Ishikawa (cell line): Measurements from ENCODE around the gene ZBTB16.

Experiments used
- CEBPB ChIP-seq: IDR thresholded peaks from 2 replicates; pipeline ENCODE4 v1.6.1; 2012
- CREB1 ChIP-seq: IDR thresholded peaks from 2 replicates; pipeline ENCODE4 v1.6.1; 2012; ENCODE audit warnings: low read depth
- EGR1 ChIP-seq: IDR thresholded peaks from 2 replicates; pipeline ENCODE4 v1.6.1; 2012
- EP300 ChIP-seq: IDR thresholded peaks from 2 replicates; pipeline ENCODE4 v1.6.1; 2012; ENCODE audit warnings: borderline replicate concordance
- FOXM1 ChIP-seq: IDR thresholded peaks from 2 replicates; pipeline ENCODE4 v1.6.1; 2012; ENCODE audit warnings: low read depth, borderline replicate concordance
- MAX ChIP-seq: IDR thresholded peaks from 2 replicates; pipeline ENCODE4 v1.6.1; 2012
- NFIC ChIP-seq: IDR thresholded peaks from 2 replicates; pipeline ENCODE4 v1.6.1; 2012
- RAD21 ChIP-seq: IDR thresholded peaks from 2 replicates; pipeline ENCODE4 v1.6.1; 2012; ENCODE audit warnings: low read depth
- TAF1 ChIP-seq: IDR thresholded peaks from 2 replicates; pipeline ENCODE4 v1.6.1; 2012; ENCODE audit warnings: low read depth, mild to moderate bottlenecking
- TCF12 ChIP-seq: IDR thresholded peaks from 2 replicates; pipeline ENCODE4 v1.6.1; 2012; ENCODE audit warnings: low read depth
- TEAD4 ChIP-seq: IDR thresholded peaks from 2 replicates; pipeline ENCODE4 v1.6.1; 2012
- YY1 ChIP-seq: IDR thresholded peaks from 2 replicates; pipeline ENCODE4 v1.6.1; 2012; ENCODE audit warnings: low read depth
- ZBTB7A ChIP-seq: IDR thresholded peaks from 2 replicates; pipeline ENCODE4 v1.6.1; 2012; ENCODE audit warnings: low read depth
- TF ChIP-seq, protein P1 (sequence below): IDR thresholded peaks from 2 replicates; pipeline ENCODE4 v1.6.1; 2012

Gene ZBTB16

DNA sequence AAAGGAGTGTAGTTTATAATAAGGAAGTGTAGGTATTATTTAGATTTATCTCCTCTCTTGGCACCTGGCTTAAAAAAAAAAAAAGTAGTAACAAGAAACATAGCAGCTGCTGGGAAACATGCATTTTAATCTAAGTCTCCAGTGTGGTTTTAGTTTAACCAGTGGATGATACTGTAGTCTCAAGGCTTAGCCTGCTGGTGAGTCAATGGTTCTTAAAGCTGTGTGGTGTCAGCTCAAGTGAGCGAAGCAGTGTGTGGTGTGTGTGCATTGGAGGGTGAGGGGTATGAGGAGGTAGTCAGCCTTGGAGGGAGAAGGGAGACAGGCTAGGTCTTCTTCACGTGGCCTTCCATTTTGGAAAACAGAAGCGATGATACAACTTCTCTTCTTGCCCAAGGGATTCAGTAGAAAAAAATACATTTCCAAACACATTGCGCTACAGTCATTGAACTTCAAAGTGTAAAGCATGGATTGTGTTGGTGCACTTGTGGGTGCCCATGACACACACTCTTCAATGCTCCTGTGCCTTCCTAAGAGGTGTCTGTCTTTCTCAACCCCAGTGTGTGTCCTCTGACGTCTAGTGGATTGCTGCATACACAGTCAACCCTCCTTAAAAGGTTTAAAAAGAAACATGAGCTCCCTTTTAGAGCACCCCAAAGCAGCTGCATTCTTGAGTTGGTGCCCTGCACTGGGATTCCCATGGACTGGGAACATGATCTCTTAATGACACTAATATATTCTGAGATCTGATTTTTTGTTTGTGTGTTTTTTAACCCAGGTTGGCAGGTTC lies 40.1 kb downstream of the ZBTB16 start:
- TF ChIP-seq EP300 (no peak), YY1 (no peak), CREB1 (no peak), MAX (no peak)
- TF ChIP-seq, protein P1, sequence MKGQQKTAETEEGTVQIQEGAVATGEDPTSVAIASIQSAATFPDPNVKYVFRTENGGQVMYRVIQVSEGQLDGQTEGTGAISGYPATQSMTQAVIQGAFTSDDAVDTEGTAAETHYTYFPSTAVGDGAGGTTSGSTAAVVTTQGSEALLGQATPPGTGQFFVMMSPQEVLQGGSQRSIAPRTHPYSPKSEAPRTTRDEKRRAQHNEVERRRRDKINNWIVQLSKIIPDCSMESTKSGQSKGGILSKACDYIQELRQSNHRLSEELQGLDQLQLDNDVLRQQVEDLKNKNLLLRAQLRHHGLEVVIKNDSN, result no peak

DNA sequence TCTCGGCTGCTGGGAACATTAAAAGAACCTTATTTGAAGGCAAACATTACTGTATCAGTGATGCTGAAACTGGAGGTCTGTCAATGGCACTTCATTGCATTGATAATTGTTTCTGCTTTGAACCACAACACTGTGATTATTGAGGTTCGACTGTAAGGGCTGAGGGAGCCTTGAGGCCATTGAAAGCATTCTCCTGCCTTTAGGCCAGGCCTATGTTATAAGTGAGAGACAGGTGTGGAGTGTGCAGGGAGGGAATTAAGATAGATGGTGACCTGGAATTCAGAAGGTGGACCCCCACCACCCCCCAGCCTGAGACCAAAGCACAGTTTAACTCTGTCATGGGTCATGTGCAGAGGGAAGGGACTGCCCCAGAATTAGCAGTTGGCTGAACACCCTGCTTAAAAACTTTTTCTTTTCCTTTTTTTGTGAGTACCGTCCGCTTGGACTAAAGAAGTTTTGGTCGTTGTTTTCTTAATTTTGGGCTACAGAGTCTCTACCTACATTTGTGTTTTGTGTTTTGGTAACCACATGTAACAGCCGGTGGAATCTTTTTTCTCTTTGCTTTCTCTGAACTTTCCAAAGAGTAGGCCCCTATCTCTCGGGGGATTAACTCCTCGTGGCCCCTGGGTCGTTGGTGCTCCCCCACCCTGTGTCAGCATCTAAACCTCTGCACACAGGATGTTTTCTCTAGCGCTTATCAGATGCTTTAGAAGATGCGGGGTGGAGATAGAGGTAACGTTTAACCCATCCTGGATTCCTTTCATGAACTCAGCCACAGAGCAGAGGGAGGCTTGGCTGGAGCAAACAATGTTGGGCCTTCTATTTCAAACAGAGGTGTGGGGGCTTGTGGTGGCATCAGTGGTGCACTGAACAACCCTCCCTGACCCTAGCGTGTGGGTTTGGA lies 43.7 kb downstream of the ZBTB16 start:
- TF ChIP-seq, protein P1, result no peak
- no peak for TF ChIP-seq EP300
- TF ChIP-seq TCF12, result no peak
- no peak for TF ChIP-seq FOXM1
- TF ChIP-seq RAD21, result no peak
- TF ChIP-seq TAF1, result no peak

DNA sequence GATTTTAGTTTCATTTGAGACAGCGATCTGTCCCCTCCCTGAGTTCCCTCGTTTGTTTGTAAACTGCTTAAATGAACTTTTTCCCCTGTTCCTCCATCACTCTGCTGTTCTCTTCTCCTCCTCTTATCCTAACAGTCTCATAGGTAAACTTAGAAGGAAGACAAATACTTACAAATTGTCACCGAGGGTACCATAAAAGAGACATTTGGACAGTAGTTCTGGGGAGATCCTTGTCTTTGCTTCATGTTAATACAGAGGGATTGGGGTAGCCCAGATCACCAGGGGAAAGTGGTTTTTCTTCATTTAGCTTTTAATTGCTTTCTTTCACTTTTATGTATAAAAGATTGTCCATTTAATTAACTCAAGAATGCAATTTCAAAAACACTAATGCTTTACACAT lies 46.1 kb downstream of the ZBTB16 start:
- no peak for TF ChIP-seq RAD21

DNA sequence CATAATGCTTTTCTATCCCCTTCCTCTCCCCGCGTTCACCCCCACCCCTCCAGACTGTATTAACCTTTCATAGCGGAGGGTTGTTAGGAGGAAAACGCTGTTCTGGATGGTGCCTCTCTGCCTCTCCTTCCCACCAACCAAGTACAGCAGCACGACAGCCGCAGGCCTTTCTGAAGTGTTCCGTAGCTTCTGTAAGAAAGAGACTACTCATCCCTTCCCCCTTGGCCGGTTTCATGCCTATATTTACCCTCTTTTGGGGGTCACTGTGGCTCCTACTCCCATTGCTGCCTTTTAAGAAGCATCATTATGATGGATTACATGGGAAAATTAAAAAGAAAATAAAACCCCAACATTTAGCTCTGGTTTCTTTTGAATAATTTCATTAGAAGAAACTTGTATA lies 46.5 kb downstream of the ZBTB16 start:
- no peak for TF ChIP-seq ZBTB7A
- no peak for TF ChIP-seq MAX
- no peak for TF ChIP-seq CREB1
- TF ChIP-seq EP300, result no peak
- no peak for TF ChIP-seq TAF1
- no peak for TF ChIP-seq RAD21
- TF ChIP-seq, protein P1, result no peak
- TF ChIP-seq TEAD4, result no peak
- no peak for TF ChIP-seq NFIC
- TF ChIP-seq FOXM1, result no peak
- TF ChIP-seq YY1, result no peak

- TF ChIP-seq, protein P1, result no peak
- TF ChIP-seq CREB1, result no peak
- TF ChIP-seq NFIC, result no peak
- no peak for TF ChIP-seq EGR1
- no peak for TF ChIP-seq CEBPB
Observed at GRCh38 chr11:114106986-114107385, 47.5 kb downstream of the ZBTB16 start.

- TF ChIP-seq FOXM1, result no peak
- no peak for TF ChIP-seq ZBTB7A
- no peak for TF ChIP-seq NFIC
- no peak for TF ChIP-seq TEAD4
- TF ChIP-seq EGR1, result no peak
- TF ChIP-seq, protein P1, result no peak
Observed at GRCh38 chr11:114108501-114109205, 49.1 kb downstream of the ZBTB16 start.

GRCh38 chr11:114109206-114110090 lies 49.9 kb downstream of the ZBTB16 start:
- no peak for TF ChIP-seq TAF1
- TF ChIP-seq ZBTB7A, result no peak
- TF ChIP-seq YY1, result no peak
- no peak for TF ChIP-seq CEBPB
